Common myeloid progenitor, CD34-positive (primary cell): ENCODE results near the gene EFCAB6.

Experiments used
- CTCF ChIA-PET: fragments of 350-600 bp; sonication (Branson Sonifier 250); formaldehyde crosslinking; loops from one replicate; lab custom pipeline; 2021; ENCODE audit warnings: antibody characterized with exemption; lab: Charles Lee
- POLR2A ChIA-PET: fragments of 350-600 bp; sonication (Branson Sonifier 250); formaldehyde crosslinking; loops from one replicate; lab custom pipeline; 2021; ENCODE audit warnings: antibody characterized with exemption; lab: Charles Lee
- DNase-seq, 3 donors: peaks; one replicate each; pipeline versions ENCODE4 v3.0.0 to v3.0.0-alpha.2; 2013
- H3K27ac ChIP-seq, 2 experiments: 1 replicate in 1 of 2; 2 replicates in 1 of 2; pipeline ENCODE4 v1.7.0; 2013; ENCODE audit warnings: inconsistent platforms in 2 of 2, low read length in 2 of 2, mild to moderate bottlenecking in 2 of 2, low read depth in 1 of 2, moderate library complexity in 1 of 2; ENCODE audit not compliant: severe bottlenecking in 2 of 2, insufficient read depth in 1 of 2, poor library complexity in 1 of 2
- H3K27me3 ChIP-seq, 5 experiments: replicated peaks in 2 of 5; 1 replicate in 3 of 5; 2 replicates in 2 of 5; pipeline versions ENCODE4 v1.6.1 to v1.7.0; 2013; ENCODE audit warnings: low read length in 4 of 5, mild to moderate bottlenecking in 2 of 5, moderate library complexity in 2 of 5, inconsistent platforms in 1 of 5; ENCODE audit not compliant: insufficient read depth in 5 of 5, control insufficient read depth in 4 of 5
- H3K36me3 ChIP-seq, 4 experiments: 1 replicate in 2 of 4; 2 replicates in 2 of 4; pipeline versions ENCODE4 v1.6.1 to v1.7.0; 2013; ENCODE audit warnings: low read length in 3 of 4, control low read depth in 1 of 4, mild to moderate bottlenecking in 1 of 4; ENCODE audit not compliant: control insufficient read depth in 4 of 4, insufficient read depth in 4 of 4
- H3K4me1 ChIP-seq, 4 experiments: 1 replicate in 3 of 4; 2 replicates in 1 of 4; pipeline versions ENCODE4 v1.6.1 to v1.7.1; 2013; ENCODE audit warnings: low read length in 3 of 4, mild to moderate bottlenecking in 3 of 4, control low read depth in 1 of 4, inconsistent platforms in 1 of 4, moderate library complexity in 1 of 4; ENCODE audit not compliant: control insufficient read depth in 4 of 4, insufficient read depth in 4 of 4; ENCODE audit errors: control extremely low read depth in 1 of 4
- H3K4me3 ChIP-seq, 7 experiments: 1 replicate in 4 of 7; 2 replicates in 3 of 7; pipeline versions ENCODE4 v1.5.1 to v1.7.0; 2013; ENCODE audit warnings: mild to moderate bottlenecking in 7 of 7, low read length in 6 of 7, moderate library complexity in 6 of 7, inconsistent platforms in 2 of 7, low read depth in 2 of 7, control low read depth in 1 of 7; ENCODE audit not compliant: insufficient read depth in 4 of 7, control insufficient read depth in 1 of 7; ENCODE audit errors: extremely low read depth in 1 of 7
- H3K9me3 ChIP-seq, 5 experiments: 1 replicate in 4 of 5; 2 replicates in 1 of 5; pipeline versions ENCODE4 v1.6.1 to v1.7.1; 2013; ENCODE audit warnings: low read length in 4 of 5, mild to moderate bottlenecking in 2 of 5, inconsistent platforms in 1 of 5, low read depth in 1 of 5, moderate library complexity in 1 of 5; ENCODE audit not compliant: control insufficient read depth in 4 of 5, insufficient read depth in 2 of 5; ENCODE audit errors: control extremely low read depth in 1 of 5
- WGBS: methylation state at CpG from one replicate; pipeline ENCODE4 v1.1.5; 2013; ENCODE audit not compliant: insufficient coverage; 5-methylcytosine and 5-hydroxymethylcytosine counted together

Gene EFCAB6

GRCh38 chr22:43745783-43746356, 66.2 kb downstream of the EFCAB6 start:
- 94% methylated on average over 8 of the region's 13 CpGs for WGBS
- POLR2A ChIA-PET: no interaction called here
- H3K4me3 ChIP-seq: no peak overlapping the region
- no peak for DNase-seq
- H3K4me1 ChIP-seq: no peaks in the 10 kb centered on the region
- CTCF ChIA-PET: interaction anchor here (2.6 kb wide), 1 partner anchor 9 kb away, joined by 9 read pairs; no protein-coding TSS in a partner anchor
- no peaks in the 10 kb centered on the region for H3K36me3 ChIP-seq
- H3K27me3 ChIP-seq: peaks cover 2 to 5% (median 5%) of the 10 kb centered on the region in 5 experiments
- H3K9me3 ChIP-seq: no peaks in the 10 kb centered on the region
- H3K27ac ChIP-seq: no peak overlapping the region

- ChIA-PET CTCF (interaction anchor here (2.6 kb wide), 1 partner anchor 10 kb away, joined by 9 read pairs; no protein-coding TSS in a partner anchor), POLR2A (no interaction called here)
- no peak overlapping the region for H3K4me3 ChIP-seq
- no peaks in the 10 kb centered on the region for H3K36me3 ChIP-seq
- H3K27ac ChIP-seq: no peak overlapping the region
- DNase-seq: no peak
- no peaks in the 10 kb centered on the region for H3K4me1 ChIP-seq
- no CpG with 5 or more reads among the region's 7 CpGs for WGBS
- peaks cover 2 to 5% (median 5%) of the 10 kb centered on the region in 5 experiments for H3K27me3 ChIP-seq
- no peaks in the 10 kb centered on the region for H3K9me3 ChIP-seq
Observed at GRCh38 chr22:43745411-43745770, 66.7 kb downstream of the EFCAB6 start.

DNA sequence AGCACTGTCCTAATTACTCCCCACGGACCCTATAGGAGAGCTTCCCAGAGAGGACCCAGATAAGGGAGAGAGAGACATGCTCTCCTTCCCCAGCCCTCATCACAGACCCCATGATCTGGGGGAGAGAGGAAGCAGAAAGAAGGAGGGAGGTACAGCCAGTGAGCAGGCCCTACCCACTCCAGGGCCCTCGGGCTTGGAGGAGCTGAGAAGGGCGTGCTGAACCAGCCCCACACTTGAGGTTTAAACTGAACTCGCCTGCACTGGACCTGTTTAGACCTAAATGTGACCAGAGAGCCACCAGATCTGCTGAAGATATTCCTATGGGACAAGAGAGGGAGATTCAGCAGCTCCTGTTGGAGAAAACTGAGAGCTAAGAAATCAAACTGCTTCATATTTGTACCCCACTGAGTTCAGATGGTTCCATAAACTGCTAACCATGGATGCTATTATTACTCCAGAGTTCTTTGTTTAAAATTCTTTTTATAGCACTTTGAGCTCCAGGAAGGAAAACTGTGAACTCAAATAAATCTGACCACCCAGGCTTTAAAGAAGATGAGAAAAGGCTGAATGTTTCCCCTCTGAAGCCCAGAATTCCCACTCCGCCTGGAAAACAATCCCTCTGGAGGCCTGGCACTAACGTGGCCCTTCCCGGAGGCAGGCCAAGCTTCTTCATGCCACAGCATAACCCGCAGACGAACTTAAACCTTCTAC, 67.2 kb downstream of the EFCAB6 start:
- POLR2A ChIA-PET: no interaction called here
- no peaks in the 10 kb centered on the region for H3K36me3 ChIP-seq
- H3K9me3 ChIP-seq: no peaks in the 10 kb centered on the region
- H3K27ac ChIP-seq: no peak overlapping the region
- 84% methylated on average over 6 of the region's 9 CpGs for WGBS
- no peaks in the 10 kb centered on the region for H3K4me1 ChIP-seq
- DNase-seq: no peak
- H3K4me3 ChIP-seq: no peak overlapping the region
- CTCF ChIA-PET: interaction anchor here (2.6 kb wide), 1 partner anchor 10 kb away, joined by 9 read pairs; no protein-coding TSS in a partner anchor
- H3K27me3 ChIP-seq: peaks cover 2 to 5% (median 5%) of the 10 kb centered on the region in 5 experiments

- no peaks in the 10 kb centered on the region for H3K9me3 ChIP-seq
- ChIA-PET CTCF (interaction anchor here (0.6 to 2.6 kb wide), 2 partner anchors 9 to 11 kb away, joined by 3 to 9 read pairs; no protein-coding TSS in a partner anchor), POLR2A (no interaction called here)
Observed at GRCh38 chr22:43743929-43744643, 68.0 kb downstream of the EFCAB6 start.

DNA sequence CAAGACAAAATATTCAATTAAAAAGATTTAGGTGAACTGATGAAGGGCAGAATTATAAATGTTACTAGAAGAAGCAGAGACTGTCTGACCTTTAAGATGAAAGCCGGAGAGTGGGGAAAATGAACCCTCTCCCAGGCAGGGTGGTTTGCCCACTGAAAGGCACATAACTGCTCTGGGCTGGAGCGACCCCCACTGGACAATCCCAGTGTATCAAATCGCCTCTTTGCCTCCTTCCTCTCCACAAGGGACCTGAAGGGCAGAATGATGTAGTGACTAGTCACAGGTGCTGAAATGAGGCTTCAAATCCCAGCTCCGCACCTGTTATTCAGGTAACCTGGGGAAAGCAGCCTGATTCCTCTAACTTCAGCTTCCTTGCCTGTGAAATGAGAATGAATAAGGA, 69.0 kb downstream of the EFCAB6 start:
- Histone ChIP-seq H3K36me3 (no peaks in the 10 kb centered on the region), H3K4me1 (no peaks in the 10 kb centered on the region), H3K27me3 (peaks cover 0 to 2% (median 2%) of the 10 kb centered on the region in 5 experiments), H3K27ac (no peak overlapping the region), H3K4me3 (no peak overlapping the region), H3K9me3 (no peaks in the 10 kb centered on the region)
- POLR2A ChIA-PET: no interaction called here
- WGBS: 100% methylated on average over 1 of the region's 4 CpGs
- CTCF ChIA-PET: interaction anchor here (0.6 kb wide), 1 partner anchor 8 kb away, joined by 3 read pairs; no protein-coding TSS in a partner anchor
- DNase-seq: peak in 1 of 3 donors; percentile 5

More at GRCh38 chr22:43743929-43744643, 68.0 kb downstream of the EFCAB6 start:
- H3K4me1 ChIP-seq: no peaks in the 10 kb centered on the region
- H3K27me3 ChIP-seq: peaks cover 0 to 5% (median 3%) of the 10 kb centered on the region in 5 experiments
- no peak for DNase-seq
- H3K27ac ChIP-seq: no peak overlapping the region
- no peaks in the 10 kb centered on the region for H3K36me3 ChIP-seq
- WGBS: 93% methylated on average over 3 of the region's 3 CpGs
- H3K4me3 ChIP-seq: no peak overlapping the region

DNA sequence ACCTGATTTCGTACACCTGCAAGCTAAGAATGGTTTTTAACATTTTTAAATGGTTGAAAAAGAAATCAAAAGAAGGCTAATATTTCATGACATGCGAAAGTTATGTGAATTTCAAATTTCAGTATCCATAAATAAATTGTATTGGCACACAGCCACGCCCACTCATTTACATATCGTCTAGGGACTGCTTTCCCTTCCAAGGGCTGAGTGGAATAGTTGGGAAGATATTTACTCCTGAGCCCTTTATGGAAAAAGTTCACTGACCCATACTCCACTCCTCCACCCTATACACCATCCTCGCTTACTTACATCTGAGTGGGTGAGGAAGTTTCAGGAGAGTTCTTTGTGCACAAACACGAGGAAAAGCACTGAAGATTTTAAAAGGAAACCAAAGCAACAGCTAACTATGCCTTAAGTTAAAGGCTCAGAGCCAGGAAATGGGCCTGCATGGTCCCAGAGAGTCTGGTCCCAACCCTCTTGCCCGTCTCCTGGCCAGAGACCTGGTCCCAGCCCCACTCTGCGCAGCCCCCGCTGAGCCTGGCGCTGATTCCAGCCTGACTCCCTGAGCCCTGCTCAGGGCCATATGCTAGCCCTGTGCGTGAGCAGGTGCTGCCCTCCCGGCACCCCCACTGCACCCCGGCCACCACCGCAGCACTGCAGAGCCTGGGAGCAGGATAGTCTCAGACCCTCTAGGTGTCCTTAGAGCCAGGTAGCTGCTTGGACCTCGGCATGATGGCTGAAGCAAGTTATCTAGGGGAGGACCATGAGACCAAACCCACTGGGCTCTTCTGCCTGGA, 69.8 kb downstream of the EFCAB6 start:
- ChIA-PET CTCF (no interaction called here), POLR2A (no interaction called here)
- WGBS: 94% methylated on average over 10 of the region's 15 CpGs
- no peak for DNase-seq
- no peaks in the 10 kb centered on the region for H3K4me1 ChIP-seq
- no peak overlapping the region for H3K4me3 ChIP-seq
- H3K27me3 ChIP-seq: peaks cover 0 to 2% (median 2%) of the 10 kb centered on the region in 5 experiments
- no peaks in the 10 kb centered on the region for H3K9me3 ChIP-seq
- no peak overlapping the region for H3K27ac ChIP-seq
- no peaks in the 10 kb centered on the region for H3K36me3 ChIP-seq
